GM10266 (cell line): ENCODE measurements around the gene FRMD4A.

Experiments
- DNase-seq: peaks from one replicate; pipeline ENCODE4 v3.0.0; 2012; ENCODE audit errors: extremely low spot score
- TF ChIP-seq, protein P1 (sequence below): IDR thresholded peaks from 2 replicates; pipeline ENCODE4 v1.5.1; 2012; ENCODE audit warnings: mild to moderate bottlenecking, low read depth; ENCODE audit not compliant: control insufficient read depth, insufficient read depth; ENCODE audit errors: missing control alignments

Gene FRMD4A

DNA sequence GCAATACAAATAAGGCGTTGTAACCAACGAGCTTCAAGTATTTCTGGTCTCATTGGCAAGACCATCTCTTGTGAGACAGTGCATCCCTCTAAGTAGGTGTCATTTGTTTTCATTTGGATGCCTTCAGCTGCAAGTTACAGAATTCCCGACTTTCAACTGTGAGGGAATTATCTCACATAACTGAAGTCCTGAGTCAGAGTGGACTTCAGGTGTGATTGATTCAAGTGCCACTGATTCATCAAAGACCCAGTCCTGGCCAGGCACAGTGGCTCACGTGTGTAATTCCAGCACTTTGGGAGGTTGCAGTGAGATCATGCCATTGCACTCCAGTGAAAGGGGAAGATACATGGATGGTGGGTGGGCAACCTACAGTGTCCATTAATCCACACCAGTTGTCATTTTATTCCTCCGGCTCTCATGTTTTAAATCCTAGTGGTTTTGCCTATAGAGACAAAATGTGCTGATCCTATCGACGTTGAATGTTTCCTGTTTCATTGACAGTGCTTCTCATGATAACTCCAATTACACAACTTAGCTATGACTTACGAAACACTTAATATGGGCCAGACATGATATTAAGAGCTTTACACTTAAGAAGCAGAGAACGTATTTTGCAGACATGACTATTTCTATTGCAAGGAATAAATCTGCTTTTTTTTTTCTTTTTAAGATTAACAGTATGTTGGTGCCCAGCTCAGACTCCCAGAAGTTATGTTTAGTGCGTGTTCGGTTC lies 268.0 kb downstream of the FRMD4A start:
- no peak for DNase-seq
- TF ChIP-seq, protein P1, sequence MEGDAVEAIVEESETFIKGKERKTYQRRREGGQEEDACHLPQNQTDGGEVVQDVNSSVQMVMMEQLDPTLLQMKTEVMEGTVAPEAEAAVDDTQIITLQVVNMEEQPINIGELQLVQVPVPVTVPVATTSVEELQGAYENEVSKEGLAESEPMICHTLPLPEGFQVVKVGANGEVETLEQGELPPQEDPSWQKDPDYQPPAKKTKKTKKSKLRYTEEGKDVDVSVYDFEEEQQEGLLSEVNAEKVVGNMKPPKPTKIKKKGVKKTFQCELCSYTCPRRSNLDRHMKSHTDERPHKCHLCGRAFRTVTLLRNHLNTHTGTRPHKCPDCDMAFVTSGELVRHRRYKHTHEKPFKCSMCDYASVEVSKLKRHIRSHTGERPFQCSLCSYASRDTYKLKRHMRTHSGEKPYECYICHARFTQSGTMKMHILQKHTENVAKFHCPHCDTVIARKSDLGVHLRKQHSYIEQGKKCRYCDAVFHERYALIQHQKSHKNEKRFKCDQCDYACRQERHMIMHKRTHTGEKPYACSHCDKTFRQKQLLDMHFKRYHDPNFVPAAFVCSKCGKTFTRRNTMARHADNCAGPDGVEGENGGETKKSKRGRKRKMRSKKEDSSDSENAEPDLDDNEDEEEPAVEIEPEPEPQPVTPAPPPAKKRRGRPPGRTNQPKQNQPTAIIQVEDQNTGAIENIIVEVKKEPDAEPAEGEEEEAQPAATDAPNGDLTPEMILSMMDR: no peak

DNA sequence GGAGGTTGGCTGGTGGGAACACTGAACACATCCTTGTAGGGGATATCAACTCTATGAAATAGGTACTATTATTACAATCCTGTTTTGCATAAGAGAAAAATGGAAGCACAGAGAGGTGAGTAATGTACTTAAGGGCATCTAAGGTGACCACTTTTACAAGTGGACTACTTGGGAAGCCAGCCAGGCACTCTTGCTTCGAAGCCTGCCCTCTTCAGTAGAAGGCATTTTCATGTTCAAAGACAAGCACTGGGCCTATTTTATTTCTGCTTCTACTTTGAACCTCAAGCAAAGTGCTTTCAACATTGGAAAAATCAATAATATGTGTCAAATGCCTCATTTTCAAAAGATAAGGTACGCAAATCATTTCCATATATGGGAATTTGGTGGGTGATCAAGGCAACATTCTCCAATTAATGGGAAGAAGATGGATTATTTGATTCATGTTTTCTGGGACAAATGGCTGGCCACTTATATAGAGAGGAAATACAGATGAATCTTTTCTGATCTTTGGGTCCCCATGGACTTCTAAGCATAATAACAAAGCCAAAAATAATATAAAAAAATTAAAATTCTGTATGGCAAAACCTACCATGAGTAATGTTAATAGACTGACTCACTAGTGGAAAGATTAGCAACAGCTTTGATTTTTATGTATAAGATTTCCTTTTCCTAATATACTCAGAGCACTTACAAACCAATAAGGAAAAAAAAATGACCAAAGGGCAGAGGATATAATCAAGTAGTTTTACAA lies 270.2 kb downstream of the FRMD4A start:
- DNase-seq: no peak
- TF ChIP-seq, protein P1: no peak

DNA sequence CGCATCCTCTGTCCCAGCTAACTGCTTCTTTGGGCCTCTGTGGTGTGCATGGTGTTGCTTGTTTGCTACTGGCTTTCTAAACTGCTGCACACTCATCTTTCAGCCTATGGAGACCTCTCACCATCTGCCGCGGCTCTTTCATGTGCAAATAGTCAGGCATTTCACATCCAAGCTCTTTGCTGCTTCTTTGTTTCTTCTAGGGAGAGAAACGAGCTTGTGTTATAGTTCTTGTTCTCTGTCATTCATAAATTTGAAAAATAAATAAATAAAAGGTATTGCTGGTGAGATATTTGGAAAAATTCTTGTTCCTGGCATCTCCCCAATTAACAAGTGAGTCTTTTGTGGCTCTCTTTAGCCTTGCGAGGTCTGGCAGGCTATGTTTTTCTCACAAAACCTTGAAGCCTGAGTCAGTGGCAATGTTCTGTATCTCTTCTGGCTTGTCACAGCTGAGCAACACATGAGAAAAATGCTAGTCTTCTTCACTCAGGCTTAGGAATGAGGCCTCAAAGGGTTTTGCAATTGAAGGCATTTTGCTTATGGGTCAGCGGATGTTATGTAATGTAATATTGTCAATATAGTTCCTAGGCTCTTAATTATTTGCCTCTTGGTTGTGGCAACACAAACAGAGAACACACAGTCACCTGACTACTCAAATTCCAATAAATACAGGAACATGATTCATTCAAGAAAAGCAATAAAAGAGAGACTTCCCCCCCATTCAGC lies 274.0 kb downstream of the FRMD4A start:
- TF ChIP-seq, protein P1: no peak
- no peak for DNase-seq

DNA sequence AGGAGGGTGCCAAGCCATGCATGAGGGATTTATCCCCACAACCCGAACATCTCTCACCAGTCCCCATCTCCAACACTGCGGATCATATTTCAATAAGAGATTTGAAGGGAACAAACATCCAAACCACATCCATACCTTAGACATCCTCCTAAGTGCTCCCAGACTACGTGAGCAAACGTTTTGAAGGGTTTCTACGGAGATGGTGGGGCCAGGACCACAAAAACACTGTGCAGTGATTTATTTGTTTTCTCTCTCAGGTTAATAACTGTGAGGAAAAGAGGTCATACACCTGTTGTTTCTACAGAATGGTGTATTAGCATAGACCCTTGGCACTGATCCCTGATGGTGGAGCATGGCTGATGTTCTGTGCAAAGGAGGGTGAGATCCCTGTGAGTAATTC lies 277.8 kb downstream of the FRMD4A start:
- DNase-seq: no peak
- TF ChIP-seq, protein P1: no peak

DNA sequence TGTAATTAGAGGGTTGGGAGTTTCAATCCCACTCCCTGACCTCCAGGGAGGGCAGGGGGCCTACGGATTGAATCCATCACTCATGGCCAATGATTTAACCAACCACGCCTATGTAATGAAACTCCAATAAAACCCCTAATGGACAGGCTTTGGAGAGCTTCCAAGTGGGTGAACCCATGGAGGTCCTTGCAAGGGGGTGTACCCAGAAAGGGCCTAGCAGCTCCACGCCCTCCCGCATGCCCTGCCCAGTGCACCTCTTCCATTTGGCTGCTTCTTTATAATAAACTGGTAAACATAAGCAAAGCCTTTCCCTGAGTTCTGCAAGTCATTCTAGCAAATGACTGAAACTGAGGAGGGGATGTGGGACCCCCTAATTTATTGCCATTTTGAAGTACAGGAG lies 280.1 kb downstream of the FRMD4A start:
- no peak for DNase-seq
- TF ChIP-seq, protein P1: no peak

DNA sequence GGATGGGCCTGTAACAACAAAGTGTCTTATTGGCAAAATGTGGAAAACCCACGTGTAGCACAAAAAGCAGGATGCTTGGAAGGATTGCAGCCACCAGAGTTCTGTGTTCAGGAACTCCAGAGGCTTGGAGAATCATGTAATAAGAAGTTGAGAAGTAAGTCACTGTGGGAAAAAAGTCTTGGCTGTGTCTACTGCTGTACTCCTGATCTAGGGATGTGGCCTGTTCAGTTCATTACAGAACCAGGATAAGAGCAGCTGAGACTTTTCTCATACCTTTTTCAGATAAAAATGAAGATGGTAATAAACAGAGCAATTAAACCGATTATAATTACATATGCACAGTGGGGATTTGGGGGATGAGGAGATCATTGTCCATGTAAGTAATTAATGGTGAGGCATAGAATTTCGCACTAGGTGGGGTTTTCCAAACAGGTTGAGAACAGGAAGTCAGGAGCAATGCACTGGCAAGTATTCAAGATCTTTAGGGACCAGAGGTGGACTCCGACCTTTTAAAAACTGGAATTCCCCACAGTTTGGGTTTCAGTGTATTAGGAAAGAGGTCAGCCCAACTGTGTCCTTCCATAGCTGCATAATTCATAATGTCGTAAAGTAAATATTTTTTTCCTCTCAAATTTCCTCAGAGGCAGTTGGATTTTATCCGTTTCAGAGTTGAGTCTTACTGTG lies 281.7 kb downstream of the FRMD4A start:
- no peak for DNase-seq
- TF ChIP-seq, protein P1: no peak
